ENCODE data around the gene PCBP4. TPM values are rescaled to one million over a fixed set of nuclear protein-coding genes. Genes with fewer than 3 reads are reported as not detected.

Gene PCBP4
- total RNA-seq, 2 experiments from 2014 or later, result 21.4 to 27.2 TPM

- Mint-ChIP-seq H3K9me3 (no peaks in the 10 kb centered on the region), H3K27me3 (peaks cover 3% of the 10 kb centered on the region), H3K27ac (peak overlapping the region; percentile 19), H3K36me3 (ENCODE audit: low read depth) (no peaks in the 10 kb centered on the region), H3K4me3 (peak overlapping the region; percentile 80), H3K4me1 (peaks cover 18% of the 10 kb centered on the region)
- no peak for DNase-seq
- ChIA-PET POLR2A (no interaction called here), CTCF (interaction anchor here (0.6 to 1.4 kb wide), 3 partner anchors 12 to 491 kb away, joined by 3 to 4 read pairs (median 3); partner anchors contain the start of genes GPR62 and RRP9)
These were observed 301 bp downstream of the PCBP4 start for GRCh38 chr3:51966922-51967383.

- H3K9me3 Mint-ChIP-seq, result no peaks in the 10 kb centered on the region
- H3K4me3 Mint-ChIP-seq, result peak overlapping the region; percentile 80
- CTCF ChIA-PET, result interaction anchor here (0.6 to 1.4 kb wide), 4 partner anchors 7 to 491 kb away, joined by 3 to 5 read pairs (median 4); partner anchors contain the start of genes ABHD14B, GPR62 and RRP9
- peaks cover 18% of the 10 kb centered on the region for H3K4me1 Mint-ChIP-seq
- no peak for DNase-seq
- H3K27me3 Mint-ChIP-seq, result peaks cover 5% of the 10 kb centered on the region
- H3K27ac Mint-ChIP-seq, result peak overlapping the region; percentile 19
- H3K36me3 Mint-ChIP-seq (ENCODE audit: low read depth), result no peaks in the 10 kb centered on the region
- POLR2A ChIA-PET, result no interaction called here
These were observed 768 bp downstream of the PCBP4 start for GRCh38 chr3:51966486-51966885.

DNA sequence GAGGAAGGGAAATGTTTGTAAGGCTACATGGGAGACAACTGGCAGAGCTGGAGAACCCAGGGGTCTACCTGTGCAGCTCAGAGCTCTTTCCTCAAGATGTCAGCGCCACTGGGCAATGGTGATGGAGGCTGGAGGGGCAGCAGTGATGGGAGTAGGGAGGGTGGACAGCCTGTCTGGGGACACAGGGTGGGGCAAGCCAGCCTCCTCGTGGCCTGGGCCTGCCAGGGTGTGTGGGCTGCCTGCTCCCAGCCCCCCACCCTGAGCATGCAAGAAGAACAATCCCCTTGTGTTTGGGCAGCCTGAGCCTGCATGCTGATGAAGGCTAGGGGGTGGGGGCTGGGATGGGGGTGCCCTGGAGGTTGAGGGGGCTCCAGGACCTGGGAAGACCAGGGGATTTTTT lies 1.2 kb downstream of the PCBP4 start:
- no peaks in the 10 kb centered on the region for H3K9me3 Mint-ChIP-seq
- peaks cover 16% of the 10 kb centered on the region for H3K4me1 Mint-ChIP-seq
- ChIA-PET POLR2A (no interaction called here), CTCF (interaction anchor here (0.6 to 1.4 kb wide), 4 partner anchors 8 to 490 kb away, joined by 3 to 5 read pairs (median 4); partner anchors contain the start of genes ABHD14B and RRP9)
- peaks cover 5% of the 10 kb centered on the region for H3K27me3 Mint-ChIP-seq
- DNase-seq, result no peak
- peak overlapping the region; percentile 57 for H3K27ac Mint-ChIP-seq
- no peaks in the 10 kb centered on the region for H3K36me3 Mint-ChIP-seq (ENCODE audit: low read depth)
- peak overlapping the region; percentile 80 for H3K4me3 Mint-ChIP-seq

GRCh38 chr3:51964521-51964920 lies 2.7 kb downstream of the PCBP4 start:
- no peak overlapping the region for H3K27ac Mint-ChIP-seq
- DNase-seq, result no peak
- H3K27me3 Mint-ChIP-seq, result peaks cover 5% of the 10 kb centered on the region
- no peaks in the 10 kb centered on the region for H3K9me3 Mint-ChIP-seq
- CTCF ChIA-PET, result interaction anchor here (1.1 to 7.0 kb wide), 5 partner anchors 9 to 94 kb away, joined by 3 to 43 read pairs (median 3); partner anchors contain the start of genes ABHD14A, ABHD14B and RRP9
- no peak overlapping the region for H3K4me3 Mint-ChIP-seq
- POLR2A ChIA-PET, result no interaction called here
- peaks cover 14% of the 10 kb centered on the region for H3K4me1 Mint-ChIP-seq
- no peaks in the 10 kb centered on the region for H3K36me3 Mint-ChIP-seq (ENCODE audit: low read depth)

DNA sequence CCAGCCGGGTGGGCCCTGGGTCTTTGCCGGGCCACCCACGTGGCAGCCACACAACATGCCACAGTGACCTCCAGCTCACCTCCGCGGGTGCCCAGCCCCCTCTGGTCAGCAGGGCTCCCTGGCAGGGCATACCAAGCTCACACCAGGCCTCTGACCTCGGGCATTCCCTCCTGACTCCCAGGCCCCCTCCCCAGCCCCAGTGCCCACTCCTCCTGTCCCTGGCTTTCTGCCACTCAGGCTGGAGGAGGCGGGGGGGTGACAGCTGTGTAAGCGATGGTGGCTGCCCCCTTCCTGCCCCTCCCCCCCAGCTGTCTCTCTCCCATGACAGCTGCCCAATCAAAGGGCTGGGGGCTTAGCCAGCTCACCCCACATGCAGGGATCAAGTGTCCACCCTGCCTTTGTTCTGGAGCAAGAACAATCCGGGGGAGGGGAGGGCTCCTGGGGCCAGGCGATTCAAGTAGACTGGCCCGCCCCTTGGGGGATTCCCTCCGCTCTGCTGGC lies 3.3 kb downstream of the PCBP4 start:
- CTCF ChIA-PET, result interaction anchor here (1.1 to 7.0 kb wide), 6 partner anchors 10 to 94 kb away, joined by 3 to 43 read pairs (median 4); partner anchors contain the start of genes ABHD14A, ABHD14B and RRP9
- DNase-seq, result no peak
- peaks cover 5% of the 10 kb centered on the region for H3K27me3 Mint-ChIP-seq
- no peak overlapping the region for H3K4me3 Mint-ChIP-seq
- H3K27ac Mint-ChIP-seq, result no peak overlapping the region
- no peaks in the 10 kb centered on the region for H3K36me3 Mint-ChIP-seq (ENCODE audit: low read depth)
- POLR2A ChIA-PET, result no interaction called here
- peaks cover 13% of the 10 kb centered on the region for H3K4me1 Mint-ChIP-seq
- H3K9me3 Mint-ChIP-seq, result no peaks in the 10 kb centered on the region

GRCh38 chr3:51962854-51963530 lies 4.3 kb downstream of the PCBP4 start:
- Mint-ChIP-seq H3K27ac (no peak overlapping the region), H3K27me3 (peaks cover 5% of the 10 kb centered on the region), H3K4me1 (peaks cover 6% of the 10 kb centered on the region), H3K9me3 (no peaks in the 10 kb centered on the region), H3K36me3 (ENCODE audit: low read depth) (no peaks in the 10 kb centered on the region), H3K4me3 (no peak overlapping the region)
- POLR2A ChIA-PET, result no interaction called here
- DNase-seq, result no peak
- CTCF ChIA-PET, result interaction anchor here (0.5 to 7.0 kb wide), 10 partner anchors 10 to 95 kb away, joined by 3 to 43 read pairs (median 4); partner anchors contain the start of genes ABHD14A, ABHD14B and RRP9

DNA sequence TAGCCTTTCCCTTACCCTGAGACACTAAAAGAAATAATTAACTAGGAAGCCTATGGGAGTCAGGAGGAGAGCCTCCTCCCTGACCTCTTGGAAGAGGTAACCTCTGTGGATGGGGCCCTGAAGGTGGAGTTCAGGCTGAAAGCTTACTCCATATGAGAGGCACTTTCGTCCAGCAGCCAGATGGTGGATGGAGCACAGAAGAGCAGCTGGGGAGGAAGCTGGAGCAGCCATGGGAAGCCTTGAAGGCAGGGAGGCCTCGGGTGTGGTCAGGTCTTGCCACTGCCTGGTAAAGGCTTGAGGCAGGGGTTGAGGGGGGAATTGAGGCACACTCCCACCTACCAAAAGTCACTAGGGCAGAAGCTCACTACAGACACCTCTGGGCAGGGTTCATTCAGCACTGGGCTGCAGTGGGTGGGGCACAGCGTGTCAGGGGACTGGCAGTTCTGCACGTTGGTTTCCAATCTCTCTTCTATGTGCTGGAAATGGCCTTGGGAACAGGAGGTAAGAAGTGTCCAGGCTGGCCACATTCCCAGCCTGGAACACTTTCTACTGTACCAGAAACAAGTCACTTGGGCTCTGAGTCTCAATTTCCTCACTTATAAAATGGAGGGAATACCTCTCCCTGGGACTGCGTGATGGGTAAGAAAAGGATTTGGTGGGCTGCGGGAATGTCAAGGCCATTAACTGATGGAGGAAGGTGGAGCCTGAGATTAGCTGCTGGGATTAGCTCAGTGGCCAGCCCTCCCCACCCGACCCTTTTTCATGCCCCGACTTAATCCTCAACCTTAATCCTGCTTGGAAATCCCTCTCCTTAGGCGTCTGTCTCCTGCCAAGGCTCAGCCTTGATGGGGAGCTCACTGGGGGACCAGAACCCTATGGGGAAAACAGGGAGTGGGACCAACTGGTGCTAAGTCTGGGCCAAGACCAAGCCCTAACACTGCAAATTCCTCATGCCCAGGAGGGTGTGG lies 5.4 kb downstream of the PCBP4 start:
- CTCF ChIA-PET, result interaction anchor here (0.6 to 7.0 kb wide), 8 partner anchors 9 to 793 kb away, joined by 3 to 43 read pairs (median 4); partner anchors contain the start of genes ABHD14A, ABHD14B and RRP9
- Mint-ChIP-seq H3K4me3 (no peak overlapping the region), H3K27me3 (peaks cover 7% of the 10 kb centered on the region)

DNA sequence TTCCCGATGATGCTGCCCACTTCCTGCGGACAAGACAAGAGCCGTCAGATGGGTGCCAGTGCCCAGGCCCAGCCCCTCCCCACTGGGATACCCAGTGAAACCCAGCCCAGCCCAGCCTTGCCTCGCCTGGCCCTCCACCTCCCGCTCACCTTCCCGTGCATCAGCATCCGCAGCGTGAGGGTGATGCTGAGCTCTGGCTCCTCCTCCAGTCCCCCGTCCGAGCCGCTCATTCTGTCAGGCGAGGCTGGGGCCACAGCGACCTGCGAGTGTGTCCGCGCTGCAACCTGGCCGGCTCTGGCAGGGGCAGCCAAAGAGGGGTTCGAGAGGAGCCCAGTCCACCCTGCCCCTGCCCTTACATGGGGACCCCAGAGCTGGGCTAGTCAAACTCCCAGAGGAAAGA lies 6.2 kb downstream of the PCBP4 start:
- Mint-ChIP-seq H3K27me3 (peaks cover 12% of the 10 kb centered on the region), H3K4me3 (no peak overlapping the region), H3K27ac (no peak overlapping the region), H3K4me1 (peaks cover 8% of the 10 kb centered on the region), H3K9me3 (no peaks in the 10 kb centered on the region), H3K36me3 (ENCODE audit: low read depth) (no peaks in the 10 kb centered on the region)
- no peak for DNase-seq
- CTCF ChIA-PET, result interaction anchor here (1.2 to 7.0 kb wide), 2 partner anchors 13 to 20 kb away, joined by 3 to 43 read pairs; partner anchors contain the start of genes ABHD14A, ABHD14B and RRP9
- POLR2A ChIA-PET, result no interaction called here

More for the DNA sequence above, 5.4 kb downstream of the PCBP4 start:
- Mint-ChIP-seq H3K27ac (no peak overlapping the region), H3K36me3 (ENCODE audit: low read depth) (no peaks in the 10 kb centered on the region), H3K9me3 (no peaks in the 10 kb centered on the region), H3K4me1 (peaks cover 7% of the 10 kb centered on the region)
- no peak for DNase-seq
- POLR2A ChIA-PET, result no interaction called here

- H3K4me3 Mint-ChIP-seq, result no peak overlapping the region
- ChIA-PET POLR2A (no interaction called here), CTCF (interaction anchor here (1.1 to 7.0 kb wide), 3 partner anchors 10 to 15 kb away, joined by 3 to 43 read pairs (median 4); partner anchors contain the start of genes ABHD14A and ABHD14B)
- DNase-seq, result no peak
- no peak overlapping the region for H3K27ac Mint-ChIP-seq
- peaks cover 8% of the 10 kb centered on the region for H3K4me1 Mint-ChIP-seq
- no peaks in the 10 kb centered on the region for H3K36me3 Mint-ChIP-seq (ENCODE audit: low read depth)
- H3K27me3 Mint-ChIP-seq, result peaks cover 12% of the 10 kb centered on the region
- H3K9me3 Mint-ChIP-seq, result no peaks in the 10 kb centered on the region
These were observed 6.9 kb downstream of the PCBP4 start for GRCh38 chr3:51960386-51960785.

- POLR2A ChIA-PET, result no interaction called here
- H3K27me3 Mint-ChIP-seq, result peaks cover 19% of the 10 kb centered on the region
These were observed 7.6 kb downstream of the PCBP4 start for GRCh38 chr3:51959651-51960050.

GRCh38 chr3:51958603-51959521 lies 8.4 kb downstream of the PCBP4 start:
- ChIA-PET POLR2A (no interaction called here), CTCF (interaction anchor here (1.1 to 7.0 kb wide), 4 partner anchors 11 to 17 kb away, joined by 3 to 43 read pairs (median 8); partner anchors contain the start of genes ABHD14A, ABHD14B, PARP3 and RRP9)
- Mint-ChIP-seq H3K27ac (no peak overlapping the region), H3K4me1 (peaks cover 11% of the 10 kb centered on the region), H3K36me3 (ENCODE audit: low read depth) (no peaks in the 10 kb centered on the region), H3K9me3 (no peaks in the 10 kb centered on the region), H3K27me3 (peaks cover 27% of the 10 kb centered on the region), H3K4me3 (no peak overlapping the region)
- DNase-seq, result no peak

More at GRCh38 chr3:51959651-51960050, 7.6 kb downstream of the PCBP4 start:
- no peak for DNase-seq
- Mint-ChIP-seq H3K4me1 (peaks cover 11% of the 10 kb centered on the region), H3K27ac (no peak overlapping the region), H3K4me3 (no peak overlapping the region), H3K36me3 (ENCODE audit: low read depth) (no peaks in the 10 kb centered on the region), H3K9me3 (no peaks in the 10 kb centered on the region)
- CTCF ChIA-PET, result interaction anchor here (1.1 to 7.0 kb wide), 4 partner anchors 10 to 18 kb away, joined by 3 to 43 read pairs (median 8); partner anchors contain the start of genes ABHD14A, ABHD14B, PARP3 and RRP9

All from activated CD4-positive, alpha-beta T cell treated with anti-CD3 and anti-CD28 coated beads, Interleukin-2, amount 10 ng/mL, durations not matched to agents 7 days and 5 days (primary cell).